Lung (tissue), 12 donors: ENCODE data around the gene PRKCZ. TPM values are rescaled to one million over a fixed set of nuclear protein-coding genes. Genes with fewer than 3 reads are reported as not detected.
"Not testable (repeated sequence)": the region's sequence is repeated elsewhere in the genome, so short reads cannot be mapped to it uniquely, and the experiment has no call there.

Experiments used
- ATAC-seq: fragments of 200-7000 bp; cut with Tn5 transposase; one replicate; pipeline ENCODE4 v1.9.1; 2020; ENCODE audit warnings: moderate number of reproducible peaks; ENCODE audit not compliant: insufficient read depth, low FRiP score
- DNase-seq, 3 donors: peaks; one replicate each; pipeline ENCODE4 v3.0.0-alpha.2; 2013 to 2017
- H3K27ac ChIP-seq, 2 donors: one replicate each; pipeline ENCODE4 v1.5.1; 2013; ENCODE audit warnings: mild to moderate bottlenecking in 2 of 2, moderate library complexity in 2 of 2, control low read depth in 1 of 2, inconsistent platforms in 1 of 2, low read depth in 1 of 2, low read length in 1 of 2
- H3K27me3 ChIP-seq, 3 donors: one replicate each; pipeline ENCODE4 v1.5.1; 2013; ENCODE audit warnings: low read length in 2 of 3; ENCODE audit not compliant: control insufficient read depth in 3 of 3, insufficient read depth in 3 of 3
- H3K36me3 ChIP-seq, 4 donors: one replicate each; pipeline ENCODE4 v1.5.1; 2013; ENCODE audit warnings: low read length in 4 of 4, mild to moderate bottlenecking in 1 of 4, moderate library complexity in 1 of 4; ENCODE audit not compliant: control insufficient read depth in 4 of 4, insufficient read depth in 4 of 4
- H3K4me1 ChIP-seq, 5 donors: one replicate each; pipeline ENCODE4 v1.5.1; 2013; ENCODE audit warnings: low read length in 5 of 5, mild to moderate bottlenecking in 2 of 5, moderate library complexity in 1 of 5; ENCODE audit not compliant: control insufficient read depth in 5 of 5, insufficient read depth in 5 of 5
- H3K4me3 ChIP-seq: one replicate; pipeline ENCODE4 v1.5.1; 2013; ENCODE audit warnings: mild to moderate bottlenecking, control low read depth, moderate library complexity
- H3K9ac ChIP-seq, 2 donors: one replicate each; pipeline ENCODE4 v1.5.1; 2013; ENCODE audit warnings: low read length in 2 of 2, control low read depth in 1 of 2; ENCODE audit not compliant: insufficient read depth in 1 of 2
- H3K9me3 ChIP-seq, 4 donors: one replicate each; pipeline ENCODE4 v1.5.1; 2013; ENCODE audit warnings: low read length in 3 of 4, mild to moderate bottlenecking in 1 of 4, moderate library complexity in 1 of 4; ENCODE audit not compliant: control insufficient read depth in 4 of 4, insufficient read depth in 3 of 4
- CTCF ChIP-seq: IDR thresholded peaks from 2 replicates; pipeline ENCODE4 v1.5.1; 2012; ENCODE audit warnings: mild to moderate bottlenecking; ENCODE audit errors: control extremely low read depth, extremely low read depth
- WGBS, 2 donors: extraction: QIAGEN DNeasy Blood & Tissue Kit; methylation state at CpG; one replicate each; pipeline ENCODE4 v1.1.7; 2013; 5-methylcytosine and 5-hydroxymethylcytosine counted together
- polyA plus RNA-seq, 2 donors: library from polyadenylated mRNA; stranded (reverse); fragments of 200-250 nt; gene quantifications; one replicate each; pipeline ENCODE4 v1.2.1, GENCODE V29; 2013
- total RNA-seq, 2 donors: library from RNA; depleted of rRNA in 1 of 2; stranded (reverse); fragments of >200 nt in 1 of 2; gene quantifications; one replicate each; pipeline ENCODE4 v1.2.1, GENCODE V29; 2014 to 2021
- donor health status: control.
- donor health status: control.
- donor health status: Bipolar disorder and iron deficiency.
- donor health status: healthy.
- donor health status: DM: yes; HTN: yes; CAD: no.

Gene PRKCZ
- total and polyA plus RNA-seq, 4 donors, result 55.2 to 149 (median 117) TPM

- no peak for TF ChIP-seq CTCF
- peaks cover 0 to 10% (median 7%) of the 10 kb centered on the region in 3 donors for H3K27me3 ChIP-seq
- no peak overlapping the region for H3K9ac ChIP-seq
- H3K36me3 ChIP-seq, result no peaks in the 10 kb centered on the region
- peaks cover 0 to 6% (median 0%) of the 10 kb centered on the region in 5 donors for H3K4me1 ChIP-seq
- DNase-seq, result no peak
- no peak for ATAC-seq
- peak overlapping the region in 1 of 2 donors; percentile 8 for H3K27ac ChIP-seq
- 70 to 77% methylated on average over 17 of the region's 17 CpGs for WGBS, 2 donors
- no peak overlapping the region for H3K4me3 ChIP-seq
- H3K9me3 ChIP-seq, result no peaks in the 10 kb centered on the region
These were observed 62.1 kb downstream of the PRKCZ start for GRCh38 chr1:2112280-2112701.

GRCh38 chr1:2113620-2114135 lies 63.5 kb downstream of the PRKCZ start:
- WGBS, 2 donors, result 95 to 96% methylated on average over 15 of the region's 15 CpGs
- peaks cover 0 to 10% (median 7%) of the 10 kb centered on the region in 3 donors for H3K27me3 ChIP-seq
- ATAC-seq (no peak), DNase-seq (no peak)
- peaks cover 0 to 2% (median 0%) of the 10 kb centered on the region in 5 donors for H3K4me1 ChIP-seq
- H3K9ac ChIP-seq, result no peak overlapping the region
- H3K36me3 ChIP-seq, result no peaks in the 10 kb centered on the region
- no peak overlapping the region for H3K27ac ChIP-seq
- no peak overlapping the region for H3K4me3 ChIP-seq
- no peak for TF ChIP-seq CTCF
- H3K9me3 ChIP-seq, result no peaks in the 10 kb centered on the region

GRCh38 chr1:2114635-2115007 lies 64.4 kb downstream of the PRKCZ start:
- not testable (repeated sequence) for DNase-seq, ATAC-seq, H3K9me3 ChIP-seq, H3K36me3 ChIP-seq, H3K4me1 ChIP-seq, H3K27ac ChIP-seq, H3K9ac ChIP-seq, H3K4me3 ChIP-seq
- peaks cover 0 to 10% (median 7%) of the 10 kb centered on the region in 3 donors for H3K27me3 ChIP-seq
- WGBS, 2 donors, result 92 to 95% methylated on average over 14 of the region's 14 CpGs

GRCh38 chr1:2115008-2115641 lies 64.9 kb downstream of the PRKCZ start:
- H3K4me3 ChIP-seq, result no peak overlapping the region
- WGBS, 2 donors, result 81 to 87% methylated on average over 33 of the region's 33 CpGs
- no peak overlapping the region for H3K27ac ChIP-seq
- H3K9me3 ChIP-seq, result no peaks in the 10 kb centered on the region
- peaks cover 0 to 10% (median 7%) of the 10 kb centered on the region in 3 donors for H3K27me3 ChIP-seq
- peaks cover 0 to 2% (median 0%) of the 10 kb centered on the region in 5 donors for H3K4me1 ChIP-seq
- TF ChIP-seq CTCF, result no peak
- DNase-seq (no peak), ATAC-seq (no peak)
- no peaks in the 10 kb centered on the region for H3K36me3 ChIP-seq
- H3K9ac ChIP-seq, result no peak overlapping the region
